HG03097 (cell line): ENCODE data around the gene DAG1.
"Not testable (repeated sequence)": the region's sequence is repeated elsewhere in the genome, so short reads cannot be mapped to it uniquely, and the experiment has no call there.

ENCODE experiments used
- ATAC-seq: cut with Tn5 transposase; IDR thresholded peaks from one replicate; pipeline ENCODE4 v1.9.1; 2021; ENCODE audit not compliant: unreplicated experiment, low FRiP score

Gene DAG1

DNA sequence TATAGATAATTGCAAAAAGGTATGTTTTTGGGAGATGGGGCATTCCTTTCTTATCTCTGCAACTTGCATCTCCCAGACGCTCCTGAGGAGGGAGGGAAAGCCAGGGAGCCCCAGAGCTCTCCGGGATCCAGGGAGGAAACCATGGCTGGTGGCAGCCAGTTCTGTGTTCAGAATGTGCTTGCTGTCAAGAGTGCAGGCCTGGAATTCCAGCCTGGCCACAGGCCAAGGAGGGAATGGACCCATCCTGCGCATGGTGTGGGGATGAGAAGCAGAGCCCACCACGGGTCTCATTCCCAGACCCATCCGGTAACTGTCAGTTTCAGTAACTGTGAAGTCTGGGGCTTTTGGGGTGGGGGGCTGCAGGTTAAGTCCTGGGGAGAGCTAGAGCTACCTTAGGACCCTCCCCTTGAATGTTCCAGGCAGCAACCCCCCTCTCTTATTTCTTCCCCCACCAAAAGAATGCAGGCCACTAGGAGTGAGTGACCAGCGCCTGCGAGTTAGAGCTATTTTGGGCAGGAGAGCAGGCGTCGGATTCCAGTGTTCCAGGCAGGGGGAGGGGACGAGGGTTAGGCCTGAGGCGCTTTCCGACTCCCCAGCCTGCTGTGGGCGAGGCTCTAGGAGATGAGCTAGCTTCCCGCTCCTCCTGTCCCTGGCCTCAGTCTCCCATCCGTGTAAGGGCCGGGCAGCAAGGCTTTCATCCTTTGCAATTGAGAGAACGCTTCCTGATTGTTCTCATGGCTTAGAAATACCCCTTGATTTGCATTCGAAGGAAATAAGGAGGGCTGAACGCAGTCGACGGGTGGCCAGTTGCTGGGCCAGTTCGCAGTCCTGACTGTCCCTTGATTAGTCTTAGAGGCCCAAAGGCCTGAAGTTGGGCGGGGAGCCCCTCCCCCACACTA lies 781 bp upstream of the DAG1 start:
- no peak for ATAC-seq

DNA sequence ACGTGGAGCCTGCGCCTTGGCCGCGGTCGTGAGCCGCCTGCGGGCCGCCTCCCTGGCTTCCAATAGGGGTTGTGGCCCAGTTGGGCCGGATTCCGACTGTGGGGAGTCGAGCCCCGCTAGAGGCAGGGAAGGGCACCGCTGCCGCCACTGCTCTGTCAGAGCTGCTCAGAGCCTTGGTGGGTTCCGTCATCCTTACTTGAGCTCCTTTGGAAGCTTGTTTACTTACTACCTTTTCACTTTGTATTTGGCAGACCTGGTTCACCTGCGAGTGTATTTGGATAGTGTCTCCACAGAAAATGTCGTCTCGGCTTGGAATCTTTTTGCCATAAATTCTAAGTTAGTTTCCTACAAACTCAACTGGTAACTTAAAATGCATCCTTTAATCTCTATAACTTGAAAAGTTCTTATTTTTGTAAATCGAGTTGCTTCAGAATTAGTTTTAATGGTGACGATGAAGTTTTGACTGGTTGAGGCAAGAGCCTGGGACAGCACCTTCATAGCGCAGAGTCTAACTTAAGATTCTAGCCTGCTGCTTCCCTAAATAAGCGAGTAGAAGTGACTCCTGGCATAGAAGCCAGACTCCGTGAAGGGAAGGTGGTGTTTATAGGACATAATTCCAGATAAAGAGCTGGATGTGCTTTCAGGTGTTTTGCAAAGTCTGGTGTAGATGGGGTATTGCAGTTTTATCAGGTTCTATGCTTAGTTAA lies 800 bp downstream of the DAG1 start:
- peak; percentile 22 for ATAC-seq

DNA sequence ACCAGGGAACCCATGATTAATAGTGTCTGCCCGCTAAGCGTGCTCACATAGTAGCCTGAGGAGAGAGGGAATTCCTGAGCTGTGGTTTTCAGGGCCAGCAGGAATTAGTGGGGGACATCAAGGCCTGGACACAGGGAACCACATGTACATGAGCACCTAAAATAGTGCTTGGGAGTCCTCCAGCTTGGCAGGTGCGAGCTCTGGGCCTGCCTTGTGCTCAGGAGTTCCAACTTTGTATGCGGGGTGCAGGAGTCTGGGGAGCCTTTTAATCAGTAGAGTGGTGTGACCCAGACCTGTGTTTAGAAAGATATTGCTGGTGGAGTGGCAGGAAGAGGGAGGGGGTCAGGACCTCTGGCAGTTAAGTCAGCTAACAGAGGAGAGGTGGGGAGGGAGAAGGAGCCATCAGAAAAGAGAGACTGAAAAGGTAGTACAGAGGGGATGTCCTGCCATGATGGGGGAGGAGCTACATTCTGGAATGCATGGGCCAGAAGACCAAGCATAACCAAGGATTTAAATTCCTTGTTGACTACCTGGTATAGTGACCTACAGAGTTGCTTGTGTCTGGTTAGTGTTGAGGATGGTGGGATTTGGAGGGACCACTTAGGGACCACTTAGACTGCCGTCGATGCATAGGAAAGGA lies 1.9 kb downstream of the DAG1 start:
- ATAC-seq: no peak

DNA sequence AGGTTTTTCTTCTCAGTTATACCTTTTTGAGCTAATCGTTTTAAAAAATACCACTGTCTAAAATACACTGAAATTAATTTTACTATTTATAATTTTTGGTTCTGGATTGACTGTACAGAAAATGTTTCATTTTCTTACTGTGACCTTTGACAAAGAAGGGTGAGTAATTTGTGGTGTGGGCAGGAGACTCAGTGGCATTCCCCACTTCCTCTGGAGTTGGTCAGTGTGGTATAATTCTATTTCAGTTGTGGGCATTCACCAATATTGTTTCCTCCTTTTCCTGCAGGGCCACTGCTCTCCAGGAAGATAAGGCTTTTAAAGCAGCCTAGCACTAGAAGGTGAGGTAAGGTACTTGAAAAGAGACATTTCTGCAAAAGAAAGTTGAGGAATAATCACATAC lies 6.5 kb downstream of the DAG1 start:
- ATAC-seq: no peak

DNA sequence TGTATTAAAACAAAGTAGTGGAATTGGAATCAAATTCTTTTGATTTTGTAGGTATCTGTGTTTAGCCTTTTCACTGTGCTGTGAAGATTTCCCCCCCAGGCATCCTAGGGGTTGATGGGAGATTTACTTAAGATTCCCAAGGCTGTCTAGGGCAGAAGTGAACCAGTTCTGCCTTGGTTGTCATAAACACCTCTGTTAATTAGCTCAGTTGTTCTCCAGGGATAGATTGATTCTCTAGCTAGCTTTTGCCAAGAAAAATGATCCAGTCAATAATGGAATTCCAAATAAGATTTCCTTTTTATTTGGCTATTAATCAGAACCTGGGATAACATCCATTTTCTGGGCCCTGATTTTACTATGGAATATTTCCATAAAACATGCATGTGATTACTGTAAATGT lies 12.7 kb downstream of the DAG1 start:
- no peak for ATAC-seq

DNA sequence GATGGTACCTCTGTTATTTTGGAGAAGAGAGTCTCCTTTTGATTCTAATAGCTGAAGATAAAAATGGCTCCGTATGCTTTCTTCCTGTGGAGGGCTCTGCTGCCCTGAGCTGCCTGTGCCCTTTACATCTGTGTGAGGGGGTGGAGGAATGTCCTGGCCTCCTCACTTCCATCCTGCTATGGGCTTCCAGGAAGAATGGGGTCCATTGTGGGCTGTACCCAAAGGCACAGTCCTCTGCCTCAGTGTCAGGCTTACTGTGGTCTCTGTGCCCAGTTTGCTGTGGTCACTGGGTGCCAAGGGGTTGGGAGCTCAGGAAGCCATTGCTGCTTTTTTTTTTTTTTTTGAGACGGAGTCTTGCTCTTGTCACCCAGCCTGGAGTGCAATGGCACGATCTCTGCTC lies 14.4 kb downstream of the DAG1 start:
- ATAC-seq: no peak

DNA sequence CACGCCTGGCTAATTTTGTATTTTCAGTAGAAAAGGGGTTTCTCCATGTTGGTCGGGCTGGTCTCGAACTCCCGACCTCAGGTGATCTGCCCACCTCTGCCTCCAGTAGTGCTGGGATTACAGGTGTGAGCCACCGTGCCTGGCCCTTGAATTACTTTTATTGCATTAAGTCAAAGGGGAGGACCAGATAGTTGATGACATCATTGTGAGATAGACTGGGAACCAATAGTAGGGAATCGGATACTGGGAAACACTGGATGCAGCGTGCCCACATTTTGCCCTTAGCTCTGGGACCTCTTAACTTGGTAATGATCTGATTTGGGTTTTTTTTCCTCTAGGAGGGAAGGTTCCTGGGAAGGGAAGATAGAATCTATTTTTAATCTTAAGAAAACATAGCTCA lies 19.2 kb downstream of the DAG1 start:
- ATAC-seq: no peak

DNA sequence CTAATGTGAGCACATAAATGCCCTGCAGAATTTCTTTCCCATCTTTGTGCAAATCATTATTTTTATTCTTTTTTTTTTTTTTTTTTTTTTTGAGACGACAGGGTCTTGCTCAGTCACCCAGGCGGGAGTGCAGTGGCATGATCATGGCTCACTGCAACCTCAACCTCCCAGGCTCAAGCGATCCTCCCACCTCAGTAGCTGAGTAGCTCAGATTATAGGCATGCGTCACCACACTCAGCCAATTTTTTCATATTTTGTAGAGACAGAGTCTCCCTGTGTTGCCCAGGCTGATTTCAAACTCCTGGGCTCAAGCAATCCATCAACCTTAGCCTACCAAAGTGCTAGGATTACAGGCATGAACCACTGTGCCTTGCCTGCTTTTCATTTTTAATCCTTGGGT lies 22.9 kb downstream of the DAG1 start:
- ATAC-seq: no peak

DNA sequence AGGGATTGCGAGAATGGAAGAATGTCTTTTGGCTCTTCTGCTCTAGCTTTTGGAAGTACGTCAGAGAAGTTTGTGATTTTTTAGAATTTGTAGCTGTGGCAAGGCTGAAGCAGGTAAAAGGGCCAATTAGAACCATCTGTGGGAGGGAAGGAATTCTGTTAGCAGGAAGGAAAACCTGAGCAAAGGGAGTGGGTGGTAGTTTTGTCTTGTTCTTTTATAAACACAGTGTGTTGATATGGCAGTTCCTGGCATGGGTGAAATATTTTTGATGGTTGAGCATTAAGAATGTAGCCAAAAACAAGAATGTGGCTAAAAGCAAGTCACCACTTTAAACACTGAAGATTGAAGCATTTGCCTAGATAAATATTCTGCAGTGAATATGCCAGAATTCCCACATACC lies 23.8 kb downstream of the DAG1 start:
- ATAC-seq: no peak

DNA sequence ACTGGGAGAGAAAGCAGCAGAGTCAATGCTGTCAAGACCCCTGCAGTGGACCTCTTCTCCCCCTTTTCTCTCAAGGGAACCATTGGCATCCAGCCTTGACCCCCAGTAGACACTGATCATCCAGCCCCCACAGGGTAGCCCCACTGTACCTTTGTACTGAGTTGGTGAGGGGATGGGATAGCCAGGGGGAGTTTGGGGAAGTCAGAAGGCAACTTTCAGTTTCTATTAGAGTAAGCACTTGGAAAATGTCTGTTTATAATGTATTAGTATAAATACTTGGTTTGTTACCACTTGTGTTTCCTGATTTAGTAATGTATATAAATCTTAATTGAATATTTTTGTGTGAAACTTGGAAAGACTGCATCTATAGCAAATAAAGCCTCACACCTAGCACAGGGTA lies 25.0 kb downstream of the DAG1 start:
- ATAC-seq: no peak

DNA sequence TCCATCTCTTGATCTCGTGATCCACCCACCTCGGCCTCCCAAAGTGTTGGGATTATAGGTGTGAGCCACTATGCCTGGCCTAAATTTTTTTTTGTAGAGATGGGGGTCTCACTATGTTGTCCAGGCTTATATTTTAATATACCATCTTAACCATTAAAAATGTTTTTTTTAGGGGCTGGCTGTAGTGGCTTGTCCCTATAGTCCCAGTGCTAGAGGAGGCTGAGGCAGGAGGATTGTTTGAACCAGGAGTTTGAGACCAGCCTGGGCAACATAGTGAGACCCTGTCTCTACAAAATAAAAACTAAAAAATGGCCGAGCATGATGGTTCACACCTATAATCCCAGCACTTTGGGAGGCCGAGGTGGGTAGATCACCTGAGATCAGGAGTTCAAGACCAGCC lies 26.8 kb downstream of the DAG1 start:
- not testable (repeated sequence) for ATAC-seq

DNA sequence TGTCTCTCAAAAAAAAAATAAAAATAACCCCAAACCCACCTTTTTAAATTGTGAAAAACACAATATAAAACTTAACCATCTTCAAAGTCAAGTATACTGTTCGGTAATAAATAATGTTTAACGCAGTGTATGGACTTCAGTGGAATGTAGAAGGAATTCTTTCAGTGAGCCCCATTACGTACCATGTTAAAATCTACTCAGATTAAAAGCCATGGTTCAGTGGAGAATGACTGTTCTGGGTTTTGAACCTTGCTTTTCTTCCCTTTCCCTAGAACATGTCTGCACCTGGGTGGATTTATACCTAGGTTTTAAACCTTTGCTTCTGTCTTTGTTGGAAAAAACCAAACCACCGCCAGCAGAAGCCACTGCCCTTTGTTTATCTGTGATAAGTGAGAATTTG lies 27.5 kb downstream of the DAG1 start:
- no peak for ATAC-seq

DNA sequence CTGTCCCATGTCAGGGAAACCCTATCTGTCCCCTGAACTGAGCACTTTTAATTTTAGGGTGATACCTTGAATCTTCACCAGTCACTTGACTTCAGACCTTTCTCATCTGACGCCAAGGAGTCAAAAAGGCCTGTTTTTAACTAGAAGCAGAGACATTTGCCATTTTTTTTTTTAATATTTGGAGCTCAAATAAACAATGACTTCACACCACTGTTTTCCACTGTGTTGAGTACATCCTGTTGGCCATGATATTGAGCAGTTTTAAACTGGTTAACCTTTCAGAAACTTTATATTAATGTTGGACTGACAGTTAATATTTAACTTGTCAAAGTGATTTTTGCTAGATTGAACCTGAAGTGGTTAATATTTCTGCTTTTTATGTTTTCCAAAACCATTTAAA lies 28.2 kb downstream of the DAG1 start:
- ATAC-seq: no peak

DNA sequence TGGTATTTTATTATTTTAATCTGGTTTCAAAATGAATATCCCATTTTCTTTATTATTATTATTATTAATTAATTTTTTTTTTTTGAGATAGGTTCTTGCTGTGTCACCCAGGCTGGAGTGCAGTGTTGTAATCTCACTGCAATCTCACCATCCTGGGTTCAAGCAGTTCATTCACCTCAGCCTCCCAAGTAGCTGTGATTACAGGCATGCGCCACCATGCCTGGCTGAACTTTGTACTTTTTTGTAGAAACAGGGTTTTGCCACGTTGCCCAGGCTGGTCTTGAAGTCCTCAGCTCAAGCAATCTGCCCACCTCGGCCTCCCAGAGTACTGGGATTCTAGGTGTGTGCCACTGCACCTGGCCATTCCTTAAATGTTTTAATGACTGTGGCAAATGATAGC lies 28.6 kb downstream of the DAG1 start:
- no peak for ATAC-seq

DNA sequence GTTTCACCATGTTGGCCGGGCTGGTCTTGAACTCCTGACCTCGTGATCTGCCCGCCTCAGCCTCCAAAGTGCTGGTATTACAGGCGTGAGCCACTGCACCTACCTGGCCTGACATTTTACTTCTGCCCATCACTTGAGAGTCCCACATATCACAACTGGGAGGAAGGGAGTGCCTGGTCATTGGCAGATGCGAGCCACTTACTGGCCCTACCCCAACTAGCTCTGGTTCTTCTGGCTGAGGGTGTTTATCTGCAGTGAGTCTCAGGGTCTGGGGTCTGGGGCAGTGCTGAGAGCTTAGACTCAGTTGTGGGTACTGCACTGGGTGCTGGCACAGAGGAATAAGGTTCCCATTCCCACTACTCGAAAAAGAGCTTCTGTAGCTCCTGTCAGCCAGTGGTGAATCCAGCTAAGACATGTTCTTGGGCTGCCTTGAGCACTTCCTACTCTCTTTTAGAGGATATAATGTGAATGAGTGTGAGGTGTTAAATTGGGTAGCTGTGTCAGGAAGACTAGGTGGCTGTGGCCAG lies 30.2 kb downstream of the DAG1 start:
- ATAC-seq: no peak

DNA sequence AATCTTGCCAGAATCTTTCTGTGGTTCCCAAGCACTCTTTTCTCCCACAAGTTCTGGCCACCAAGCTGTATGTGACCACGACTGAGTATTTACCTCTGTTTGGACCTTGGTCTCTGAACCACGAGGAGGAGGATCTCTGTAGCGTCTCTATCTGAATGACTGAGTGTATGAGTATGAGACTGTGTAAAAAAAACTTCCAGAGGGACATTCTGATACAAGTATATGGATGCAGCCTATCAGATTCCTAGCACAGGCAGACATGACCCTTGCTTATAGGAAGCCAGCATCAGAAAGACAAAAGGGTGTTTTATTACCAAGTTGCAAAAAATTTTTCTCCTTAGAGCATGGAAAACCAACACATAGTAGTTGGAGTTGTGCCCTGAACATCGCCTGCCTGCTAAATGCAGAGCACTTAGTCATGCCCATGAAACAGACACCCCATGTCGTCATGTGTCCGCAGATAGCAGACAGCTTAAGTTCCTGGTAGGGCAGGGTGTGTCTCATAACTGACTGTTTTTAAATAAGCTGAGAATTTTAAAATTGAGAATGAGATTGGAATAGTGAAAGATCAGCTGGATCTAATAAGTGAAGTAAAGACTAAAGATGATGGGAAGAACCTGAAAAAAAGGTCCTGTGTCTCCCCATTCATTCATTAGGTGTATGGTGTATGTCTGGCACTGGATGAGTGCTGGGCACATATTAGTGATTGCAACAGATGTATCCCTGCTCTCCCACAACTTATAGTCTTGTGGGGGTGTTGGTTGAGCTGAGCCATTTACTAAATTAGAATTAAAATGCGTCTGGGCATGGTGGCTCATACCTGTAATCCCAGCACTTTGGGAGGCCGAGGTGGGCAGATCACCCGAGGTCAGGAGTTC lies 30.9 kb downstream of the DAG1 start:
- ATAC-seq: no peak

DNA sequence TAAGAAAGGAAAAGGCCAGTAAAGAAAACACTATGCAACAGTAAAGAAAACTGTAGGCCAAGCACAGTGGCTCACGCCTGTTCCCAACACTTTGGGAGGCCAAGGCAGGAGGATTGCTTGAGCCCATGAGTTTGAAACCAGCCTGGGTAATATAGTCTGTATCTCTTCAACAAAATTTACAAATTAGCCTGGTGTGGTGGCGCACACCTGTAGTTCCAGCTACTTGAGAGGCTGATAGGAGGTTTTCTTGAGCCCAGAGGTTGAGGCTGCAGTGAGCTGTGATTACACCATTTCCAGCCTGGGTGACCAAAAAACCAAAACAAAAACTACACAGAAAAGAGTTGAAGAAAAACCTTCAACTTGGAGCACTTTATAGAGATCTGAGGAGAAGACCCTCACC lies 31.8 kb downstream of the DAG1 start:
- no peak for ATAC-seq

DNA sequence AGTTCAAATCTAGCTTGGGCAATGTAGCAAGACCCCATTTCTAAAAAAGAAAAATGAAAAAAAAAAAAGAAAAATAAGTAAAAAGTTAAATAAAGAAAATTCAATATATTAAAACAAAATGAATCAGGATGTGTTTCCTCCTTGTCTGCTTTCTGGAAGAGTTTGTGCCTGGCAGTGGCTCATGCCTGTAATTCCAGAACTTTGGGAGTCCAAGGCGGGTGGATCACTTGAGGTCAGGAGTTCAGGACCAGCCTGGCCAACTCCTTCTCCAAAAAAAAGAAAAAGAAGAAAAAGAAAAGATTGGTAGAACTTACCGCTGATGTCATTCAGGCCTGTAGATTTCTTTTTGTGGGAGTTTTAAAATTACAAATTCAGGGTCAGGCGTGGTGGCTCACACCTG lies 36.8 kb downstream of the DAG1 start:
- ATAC-seq: no peak

DNA sequence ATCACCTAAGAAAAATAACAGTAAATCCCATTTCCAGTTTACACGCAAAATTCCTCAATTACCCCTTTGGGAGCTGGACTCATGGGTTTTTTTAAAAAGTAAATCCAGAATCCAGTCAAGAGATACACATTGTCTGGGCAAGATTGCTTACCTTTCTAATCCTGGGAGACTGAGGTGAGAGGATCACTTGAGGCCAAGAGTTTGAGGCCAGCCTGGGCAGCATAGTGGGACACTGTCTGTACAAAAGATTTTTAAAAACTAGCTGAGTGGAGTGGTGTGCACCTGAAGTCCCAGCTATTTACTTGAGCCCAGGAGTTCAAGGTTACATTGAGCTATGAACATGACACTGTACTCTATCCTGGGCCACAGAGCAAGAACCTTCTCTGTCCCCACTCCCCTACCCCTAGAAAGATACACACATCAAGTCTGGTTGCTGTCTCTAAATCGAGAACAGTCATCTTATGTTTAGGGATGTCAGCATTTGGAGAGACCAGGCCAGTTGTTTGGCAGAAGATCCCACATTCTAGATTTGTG lies 39.0 kb downstream of the DAG1 start:
- no peak for ATAC-seq

DNA sequence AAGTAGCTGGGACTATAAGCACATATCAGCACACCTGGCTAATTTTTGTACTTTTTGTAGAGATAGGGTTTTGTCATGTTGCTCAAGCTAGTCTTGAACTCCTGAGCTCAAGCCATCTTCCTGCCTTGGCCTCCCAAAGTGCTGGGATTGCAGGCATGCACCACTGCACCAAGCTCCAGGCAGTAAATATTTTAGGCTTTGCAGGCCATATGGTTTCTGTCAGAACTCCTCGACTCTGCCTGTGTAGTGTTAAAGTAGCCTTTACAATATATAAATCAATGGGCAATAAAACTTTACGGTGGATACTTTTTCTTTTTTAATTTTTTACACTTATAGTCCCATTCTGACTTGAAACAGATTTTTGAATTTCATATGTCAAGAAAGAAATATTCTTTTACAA lies 41.6 kb downstream of the DAG1 start:
- no peak for ATAC-seq
